ENCODE results near the gene CTDSPL.

CTDSPL gene

GRCh38 chr3:37853691-37854413, 7.8 kb upstream of the CTDSPL start:
- no peak for DNase-seq

- DNase-seq, result peak; percentile 88
Observed at GRCh38 chr3:37855363-37855970, 6.2 kb upstream of the CTDSPL start.

- DNase-seq, result no peak
Observed at GRCh38 chr3:37856381-37856780, 5.3 kb upstream of the CTDSPL start.

- no peak for DNase-seq
Observed at GRCh38 chr3:37858742-37859141, 2.9 kb upstream of the CTDSPL start.

- DNase-seq, result no peak
Observed at GRCh38 chr3:37859354-37859753, 2.3 kb upstream of the CTDSPL start.

- DNase-seq, result no peak
Observed at GRCh38 chr3:37859908-37860199, 1.8 kb upstream of the CTDSPL start.

GRCh38 chr3:37862219-37862902, 681 bp downstream of the CTDSPL start:
- DNase-seq, result peak; percentile 59

GRCh38 chr3:37862903-37863815, 1.5 kb downstream of the CTDSPL start:
- no peak for DNase-seq

GRCh38 chr3:37863949-37864822, 2.5 kb downstream of the CTDSPL start:
- DNase-seq, result no peak

- DNase-seq, result no peak
Observed at GRCh38 chr3:37864904-37865303, 3.2 kb downstream of the CTDSPL start.

- no peak for DNase-seq
Observed at GRCh38 chr3:37867144-37867543, 5.5 kb downstream of the CTDSPL start.

- DNase-seq, result no peak
Observed at GRCh38 chr3:37871858-37872257, 10.2 kb downstream of the CTDSPL start.

GRCh38 chr3:37872413-37873160, 10.9 kb downstream of the CTDSPL start:
- DNase-seq, result no peak

GRCh38 chr3:37876279-37876678, 14.6 kb downstream of the CTDSPL start:
- no peak for DNase-seq

GRCh38 chr3:37882711-37883110, 21.0 kb downstream of the CTDSPL start:
- DNase-seq, result no peak

- no peak for DNase-seq
Observed at GRCh38 chr3:37885814-37886213, 24.1 kb downstream of the CTDSPL start.

GRCh38 chr3:37886395-37886794, 24.7 kb downstream of the CTDSPL start:
- no peak for DNase-seq

- DNase-seq, result no peak
Observed at GRCh38 chr3:37887062-37887461, 25.4 kb downstream of the CTDSPL start.

GRCh38 chr3:37887824-37888223, 26.1 kb downstream of the CTDSPL start:
- DNase-seq, result no peak

- DNase-seq, result no peak
Observed at GRCh38 chr3:37888421-37888820, 26.7 kb downstream of the CTDSPL start.

GRCh38 chr3:37890522-37890921, 28.8 kb downstream of the CTDSPL start:
- DNase-seq, result no peak

- no peak for DNase-seq
Observed at GRCh38 chr3:37891227-37891626, 29.5 kb downstream of the CTDSPL start.

All from left hindlimb (tissue), 1 donor.